ENCODE measurements around the gene SLC15A2.

The SLC15A2 gene

GRCh38 chr3:121979734-121980449, 85.7 kb downstream of the SLC15A2 start:
- H3K4me1 ChIP-seq (ENCODE audit: control insufficient read depth, insufficient read depth, low read length, unreplicated experiment), result no peaks in the 10 kb centered on the region
- H3K27ac ChIP-seq (ENCODE audit: low read depth, low read length), result no peak overlapping the region
- no peak overlapping the region for H3K4me3 ChIP-seq (ENCODE audit: low read depth, low read length)
- H3K79me2 ChIP-seq (ENCODE audit: control insufficient read depth, insufficient read depth, low read length, unreplicated experiment), result no peaks in the 10 kb centered on the region
- no peaks in the 10 kb centered on the region for H3K36me3 ChIP-seq (ENCODE audit: insufficient read depth, low read length)
- H2AFZ ChIP-seq (ENCODE audit: low read length, unreplicated experiment), result no peak overlapping the region
- no peaks in the 10 kb centered on the region for H3K27me3 ChIP-seq (ENCODE audit: insufficient read depth, low read length)

- no peaks in the 10 kb centered on the region for H3K79me2 ChIP-seq (ENCODE audit: control insufficient read depth, insufficient read depth, low read length, unreplicated experiment)
- no peak overlapping the region for H2AFZ ChIP-seq (ENCODE audit: low read length, unreplicated experiment)
- no peak overlapping the region for H3K27ac ChIP-seq (ENCODE audit: low read depth, low read length)
- H3K36me3 ChIP-seq (ENCODE audit: insufficient read depth, low read length), result no peaks in the 10 kb centered on the region
- no peaks in the 10 kb centered on the region for H3K27me3 ChIP-seq (ENCODE audit: insufficient read depth, low read length)
- no peak overlapping the region for H3K4me3 ChIP-seq (ENCODE audit: low read depth, low read length)
- no peaks in the 10 kb centered on the region for H3K4me1 ChIP-seq (ENCODE audit: control insufficient read depth, insufficient read depth, low read length, unreplicated experiment)
These were observed 86.2 kb downstream of the SLC15A2 start for GRCh38 chr3:121980450-121980796.

- no peak overlapping the region for H3K4me3 ChIP-seq (ENCODE audit: low read depth, low read length)
- H3K27me3 ChIP-seq (ENCODE audit: insufficient read depth, low read length), result no peaks in the 10 kb centered on the region
- H3K36me3 ChIP-seq (ENCODE audit: insufficient read depth, low read length), result no peaks in the 10 kb centered on the region
- no peak overlapping the region for H3K27ac ChIP-seq (ENCODE audit: low read depth, low read length)
- no peaks in the 10 kb centered on the region for H3K4me1 ChIP-seq (ENCODE audit: control insufficient read depth, insufficient read depth, low read length, unreplicated experiment)
- no peak overlapping the region for H2AFZ ChIP-seq (ENCODE audit: low read length, unreplicated experiment)
- H3K79me2 ChIP-seq (ENCODE audit: control insufficient read depth, insufficient read depth, low read length, unreplicated experiment), result no peaks in the 10 kb centered on the region
These were observed 87.3 kb downstream of the SLC15A2 start for GRCh38 chr3:121981473-121981872.

- Histone ChIP-seq H3K27ac (ENCODE audit: low read depth, low read length) (no peak overlapping the region), H3K27me3 (ENCODE audit: insufficient read depth, low read length) (peaks cover 14% of the 10 kb centered on the region), H3K4me3 (ENCODE audit: low read depth, low read length) (no peak overlapping the region), H3K36me3 (ENCODE audit: insufficient read depth, low read length) (no peaks in the 10 kb centered on the region), H3K79me2 (ENCODE audit: control insufficient read depth, insufficient read depth, low read length, unreplicated experiment) (no peaks in the 10 kb centered on the region), H3K4me1 (ENCODE audit: control insufficient read depth, insufficient read depth, low read length, unreplicated experiment) (no peaks in the 10 kb centered on the region), H2AFZ (ENCODE audit: low read length, unreplicated experiment) (no peak overlapping the region)
These were observed 91.6 kb downstream of the SLC15A2 start for GRCh38 chr3:121985846-121986245.

GRCh38 chr3:121988146-121988545, 93.9 kb downstream of the SLC15A2 start:
- H3K27me3 ChIP-seq (ENCODE audit: insufficient read depth, low read length), result peaks cover 14% of the 10 kb centered on the region
- no peak overlapping the region for H3K27ac ChIP-seq (ENCODE audit: low read depth, low read length)
- H2AFZ ChIP-seq (ENCODE audit: low read length, unreplicated experiment), result no peak overlapping the region
- no peaks in the 10 kb centered on the region for H3K4me1 ChIP-seq (ENCODE audit: control insufficient read depth, insufficient read depth, low read length, unreplicated experiment)
- H3K36me3 ChIP-seq (ENCODE audit: insufficient read depth, low read length), result no peaks in the 10 kb centered on the region
- no peak overlapping the region for H3K4me3 ChIP-seq (ENCODE audit: low read depth, low read length)
- H3K79me2 ChIP-seq (ENCODE audit: control insufficient read depth, insufficient read depth, low read length, unreplicated experiment), result no peaks in the 10 kb centered on the region

GRCh38 chr3:121989943-121990342, 95.7 kb downstream of the SLC15A2 start:
- H3K4me3 ChIP-seq (ENCODE audit: low read depth, low read length), result no peak overlapping the region
- H3K79me2 ChIP-seq (ENCODE audit: control insufficient read depth, insufficient read depth, low read length, unreplicated experiment), result no peaks in the 10 kb centered on the region
- H2AFZ ChIP-seq (ENCODE audit: low read length, unreplicated experiment), result no peak overlapping the region
- H3K27ac ChIP-seq (ENCODE audit: low read depth, low read length), result no peak overlapping the region
- peaks cover 14% of the 10 kb centered on the region for H3K27me3 ChIP-seq (ENCODE audit: insufficient read depth, low read length)
- H3K36me3 ChIP-seq (ENCODE audit: insufficient read depth, low read length), result no peaks in the 10 kb centered on the region
- H3K4me1 ChIP-seq (ENCODE audit: control insufficient read depth, insufficient read depth, low read length, unreplicated experiment), result peaks cover under 1% of the 10 kb centered on the region

GRCh38 chr3:121992601-121993560, 98.7 kb downstream of the SLC15A2 start:
- H3K27me3 ChIP-seq (ENCODE audit: insufficient read depth, low read length), result peaks cover 14% of the 10 kb centered on the region; the same call in 1 of the 2 replicates
- H3K4me3 ChIP-seq (ENCODE audit: low read depth, low read length), result no peak overlapping the region
- H3K36me3 ChIP-seq (ENCODE audit: insufficient read depth, low read length), result no peaks in the 10 kb centered on the region
- no peak overlapping the region for H3K27ac ChIP-seq (ENCODE audit: low read depth, low read length)
- peaks cover 9% of the 10 kb centered on the region for H3K4me1 ChIP-seq (ENCODE audit: control insufficient read depth, insufficient read depth, low read length, unreplicated experiment)
- H2AFZ ChIP-seq (ENCODE audit: low read length, unreplicated experiment), result no peak overlapping the region
- H3K79me2 ChIP-seq (ENCODE audit: control insufficient read depth, insufficient read depth, low read length, unreplicated experiment), result no peaks in the 10 kb centered on the region

Data from ACC112 (cell line).